ENCODE results near the gene PKP1. TPM values are rescaled to one million over a fixed set of nuclear protein-coding genes. Genes with fewer than 3 reads are reported as not detected.
A peak's percentile ranks its signal among the peaks of the same experiment; 100 is the strongest.

Gene PKP1
- total RNA-seq, 4 donors from 2014 or later: 0.11 to 0.94 (median 0.54) TPM; not detected in 1

GRCh38 chr1:201359873-201360210 is 76.5 kb downstream of the PKP1 start:
- Histone ChIP-seq H3K27me3 (no peaks in the 10 kb centered on the region), H3K9me3 (no peaks in the 10 kb centered on the region), H3K27ac (no peak overlapping the region), H3K4me1 (no peaks in the 10 kb centered on the region), H3K36me3 (no peaks in the 10 kb centered on the region), H3K4me3 (replicated peaks in 1 of 3) (no peak overlapping the region)
- no peak for TF ChIP-seq POLR2A (IDR thresholded peaks at IDR 0.05)
- no peak for TF ChIP-seq CTCF (IDR thresholded peaks at IDR 0.05)
- intact Hi-C loops (cut with DNase I): no loop called here
- DNase-seq: no peak
- 97 to 98% methylated on average over 2 of the region's 2 CpGs for WGBS, 2 donors

GRCh38 chr1:201360486-201360885 is 77.2 kb downstream of the PKP1 start:
- DNase-seq: no peak
- H3K27me3 ChIP-seq: no peaks in the 10 kb centered on the region
- intact Hi-C loops (cut with DNase I): no loop called here
- no peak for TF ChIP-seq POLR2A (IDR thresholded peaks at IDR 0.05)
- no peak for TF ChIP-seq CTCF (IDR thresholded peaks at IDR 0.05)
- no peaks in the 10 kb centered on the region for H3K36me3 ChIP-seq
- H3K27ac ChIP-seq: no peak overlapping the region
- H3K4me1 ChIP-seq: no peaks in the 10 kb centered on the region
- H3K9me3 ChIP-seq: no peaks in the 10 kb centered on the region
- WGBS, 2 donors: 84 to 100% methylated on average over 4 to 7 of the region's 7 CpGs
- H3K4me3 ChIP-seq (replicated peaks in 1 of 3): no peak overlapping the region

- intact Hi-C loops (cut with DNase I): no loop called here
- Histone ChIP-seq H3K9me3 (no peaks in the 10 kb centered on the region), H3K36me3 (no peaks in the 10 kb centered on the region), H3K4me1 (no peaks in the 10 kb centered on the region), H3K4me3 (replicated peaks in 1 of 3) (no peak overlapping the region), H3K27me3 (no peaks in the 10 kb centered on the region), H3K27ac (no peak overlapping the region)
- 81 to 82% methylated on average over 14 to 15 of the region's 15 CpGs for WGBS, 2 donors
- DNase-seq: no peak
- no peak for TF ChIP-seq POLR2A (IDR thresholded peaks at IDR 0.05)
- TF ChIP-seq CTCF (IDR thresholded peaks at IDR 0.05): no peak
Measured at GRCh38 chr1:201360901-201361651, 77.8 kb downstream of the PKP1 start.

- peak; percentile 42 to 46 for DNase-seq
- no peaks in the 10 kb centered on the region for H3K36me3 ChIP-seq
- H3K4me3 ChIP-seq (replicated peaks in 1 of 3): no peak overlapping the region
- no peak overlapping the region for H3K27ac ChIP-seq
- intact Hi-C loops (cut with DNase I): loop anchor here (1.0 kb wide), 1 partner anchor 108 kb away; no protein-coding TSS in a partner anchor
- 48 to 53% methylated on average over 8 to 9 of the region's 10 CpGs for WGBS, 2 donors
- H3K4me1 ChIP-seq: no peaks in the 10 kb centered on the region
- H3K27me3 ChIP-seq: no peaks in the 10 kb centered on the region
- peak; percentile 57 to 89 (median 77) for TF ChIP-seq CTCF (IDR thresholded peaks at IDR 0.05)
- TF ChIP-seq POLR2A (IDR thresholded peaks at IDR 0.05): no peak
- H3K9me3 ChIP-seq: no peaks in the 10 kb centered on the region
Measured at GRCh38 chr1:201361652-201362504, 78.6 kb downstream of the PKP1 start.

GRCh38 chr1:201362906-201363305 is 79.6 kb downstream of the PKP1 start:
- no peak for DNase-seq
- Histone ChIP-seq H3K4me3 (replicated peaks in 1 of 3) (no peak overlapping the region), H3K27ac (no peak overlapping the region), H3K9me3 (no peaks in the 10 kb centered on the region), H3K4me1 (no peaks in the 10 kb centered on the region), H3K36me3 (no peaks in the 10 kb centered on the region), H3K27me3 (no peaks in the 10 kb centered on the region)
- TF ChIP-seq CTCF (IDR thresholded peaks at IDR 0.05) (no peak), POLR2A (IDR thresholded peaks at IDR 0.05) (no peak)
- intact Hi-C loops (cut with DNase I): loop anchor here (1.0 kb wide), 1 partner anchor 109 kb away; no protein-coding TSS in a partner anchor
- 87 to 92% methylated on average over 3 of the region's 3 CpGs for WGBS, 2 donors
